SK-N-SH (cell line): ENCODE data around the gene AQP1. TPM values are rescaled to one million over a fixed set of nuclear protein-coding genes. Genes with fewer than 3 reads are reported as not detected.

ENCODE experiments used
- CTCF ChIA-PET: fragments of 300-600, 350-600 bp; formaldehyde crosslinking; extraction: SDS; loops from one replicate; lab custom pipeline; 2021; lab: Yijun Ruan, JAX
- POLR2A ChIA-PET: fragments of 350-600 bp; sonication (Branson Sonifier 250); formaldehyde crosslinking; extraction: SDS; loops from one replicate; lab custom pipeline; 2020; ENCODE audit warnings: antibody characterized with exemption, inconsistent platforms; lab: Yijun Ruan, JAX
- DNase-seq: peaks from one replicate; pipeline ENCODE4 v3.0.0; 2012
- H2AFZ ChIP-seq: fragments of 200-600 bp; sonication (generic); 2 replicates; pipeline ENCODE4 v1.8.1; 2016; ENCODE audit warnings: antibody characterized with exemption, mild to moderate bottlenecking, low read depth
- H3F3A ChIP-seq: fragments of 200-600 bp; sonication (generic); replicated peaks from 2 replicates; pipeline ENCODE3; 2016; ENCODE audit warnings: antibody characterized with exemption, mild to moderate bottlenecking; ENCODE audit not compliant: insufficient read depth
- H3K27ac ChIP-seq, 2 experiments: fragments of 200-500 bp in 1 of 2; fragments of 200-600 bp in 1 of 2; sonication (Bioruptor generic) in 1 of 2; sonication (generic), shearing (Covaris generic) in 1 of 2; 2 replicates each; pipeline versions ENCODE4 v1.5.1 to v1.6.1; 2014 to 2016; ENCODE audit warnings: low read depth in 2 of 2, inconsistent platforms in 1 of 2, low read length in 1 of 2, mild to moderate bottlenecking in 1 of 2, mixed read lengths in 1 of 2
- H3K27me3 ChIP-seq: fragments of 200-600 bp; sonication (generic), shearing (Covaris generic); 2 replicates; pipeline ENCODE4 v1.6.1; 2016; ENCODE audit warnings: mixed run types; ENCODE audit not compliant: insufficient read depth
- H3K36me3 ChIP-seq, 2 experiments: fragments of 200-500 bp in 1 of 2; fragments of 200-600 bp in 1 of 2; sonication (Bioruptor generic) in 1 of 2; sonication (generic) in 1 of 2; replicated peaks in 1 of 2; 2 replicates each; pipeline versions ENCODE3 to v1.5.1; 2014 to 2016; ENCODE audit warnings: low read length in 1 of 2, mild to moderate bottlenecking in 1 of 2; ENCODE audit not compliant: insufficient read depth in 2 of 2, control insufficient read depth in 1 of 2
- H3K4me1 ChIP-seq, 2 experiments: fragments of 200-500 bp in 1 of 2; fragments of 200-600 bp in 1 of 2; sonication (Bioruptor generic) in 1 of 2; sonication (generic), shearing (Covaris generic) in 1 of 2; 2 replicates each; pipeline versions ENCODE4 v1.5.1 to v1.6.1; 2014 to 2016; ENCODE audit warnings: low read depth in 1 of 2, low read length in 1 of 2, mixed run types in 1 of 2; ENCODE audit not compliant: insufficient read depth in 2 of 2, control insufficient read depth in 1 of 2
- H3K4me2 ChIP-seq: fragments of 200-600 bp; sonication (generic), shearing (Covaris generic); 2 replicates; pipeline ENCODE4 v1.6.1; 2017; ENCODE audit warnings: mixed run types
- H3K4me3 ChIP-seq, 2 experiments: fragments of 200-500 bp in 1 of 2; fragments of 200-600 bp in 1 of 2; sonication (Bioruptor generic) in 1 of 2; sonication (generic), shearing (Covaris generic) in 1 of 2; 2 replicates each; pipeline versions ENCODE4 v1.5.1 to v1.8.1; 2014 to 2016; ENCODE audit warnings: low read depth in 2 of 2, inconsistent platforms in 1 of 2, low read length in 1 of 2, mild to moderate bottlenecking in 1 of 2, mixed read lengths in 1 of 2, moderate library complexity in 1 of 2
- H3K79me2 ChIP-seq: fragments of 200-600 bp; sonication (generic); 2 replicates; pipeline ENCODE4 v1.8.1; 2017; ENCODE audit warnings: mild to moderate bottlenecking; ENCODE audit not compliant: insufficient read depth
- H3K9ac ChIP-seq: fragments of 200-600 bp; sonication (generic); 2 replicates; pipeline ENCODE4 v1.6.1; 2017; ENCODE audit warnings: mixed run types
- H3K9me2 ChIP-seq: fragments of 200-600 bp; sonication (generic); 2 replicates; pipeline ENCODE4 v1.6.1; 2017; ENCODE audit warnings: mixed run types
- H3K9me3 ChIP-seq: fragments of 200-600 bp; sonication (generic); 2 replicates; pipeline ENCODE4 v1.6.1; 2017; ENCODE audit warnings: mixed run types, mild to moderate bottlenecking, moderate library complexity
- H4K20me1 ChIP-seq: fragments of 200-600 bp; sonication (generic); 2 replicates; pipeline ENCODE4 v1.6.1; 2017; ENCODE audit warnings: mild to moderate bottlenecking, mixed run types; ENCODE audit not compliant: insufficient read depth
- CTCF ChIP-seq: fragments of 200-600 bp; sonication (generic); IDR thresholded peaks from 2 replicates; pipeline ENCODE4 v1.6.1; 2017; ENCODE audit warnings: antibody characterized with exemption, mild to moderate bottlenecking, moderate library complexity
- ELF1 ChIP-seq: IDR thresholded peaks from 2 replicates; pipeline ENCODE4 v1.4.0; 2012
- GABPA ChIP-seq: IDR thresholded peaks from 2 replicates; pipeline ENCODE4 v1.4.0; 2012; ENCODE audit warnings: low read depth, mild to moderate bottlenecking
- GATA2 ChIP-seq: sonication (generic); formaldehyde crosslinking; IDR thresholded peaks from 2 replicates; pipeline ENCODE4 v1.5.0; 2020; ENCODE audit warnings: mild to moderate bottlenecking, missing genetic modification reagents
- JUND ChIP-seq: IDR thresholded peaks from 2 replicates; pipeline ENCODE4 v1.4.0; 2012
- MEF2A ChIP-seq: IDR thresholded peaks from 2 replicates; pipeline ENCODE4 v1.4.0; 2012; ENCODE audit warnings: low read depth, borderline replicate concordance
- MXI1 ChIP-seq: IDR thresholded peaks from 2 replicates; pipeline ENCODE4 v1.6.1; 2012; ENCODE audit warnings: mild to moderate bottlenecking, low read depth, low read length, improper control_type of control experiment
- NFIC ChIP-seq: IDR thresholded peaks from 2 replicates; pipeline ENCODE4 v1.4.0; 2012; ENCODE audit warnings: borderline replicate concordance
- NRF1 ChIP-seq: IDR thresholded peaks from 2 replicates; pipeline ENCODE4 v1.6.1; 2012; ENCODE audit warnings: low read depth, mild to moderate bottlenecking, low read length
- RFX5 ChIP-seq: IDR thresholded peaks from 2 replicates; pipeline ENCODE4 v1.6.1; 2012; ENCODE audit warnings: mild to moderate bottlenecking, improper control_type of control experiment, low read length
- SIN3A ChIP-seq: IDR thresholded peaks from 2 replicates; pipeline ENCODE4 v1.6.1; 2012; ENCODE audit warnings: low read depth, mild to moderate bottlenecking, low read length, moderate library complexity, borderline replicate concordance
- SMC3 ChIP-seq: IDR thresholded peaks from 2 replicates; pipeline ENCODE4 v1.6.1; 2012; ENCODE audit warnings: low read depth, low read length, improper control_type of control experiment
- TAF1 ChIP-seq: IDR thresholded peaks from 2 replicates; pipeline ENCODE4 v1.6.1; 2012; ENCODE audit warnings: low read depth, mild to moderate bottlenecking, low read length, moderate library complexity, borderline replicate concordance
- TCF12 ChIP-seq: IDR thresholded peaks from 2 replicates; pipeline ENCODE4 v1.4.0; 2012
- WGBS: methylation state at CpG from one replicate; pipeline ENCODE4 v1.1.6; 2017; ENCODE audit warnings: low lambda C conversion rate; 5-methylcytosine and 5-hydroxymethylcytosine counted together
- polyA plus RNA-seq, 3 experiments: library from polyadenylated mRNA; depleted of rRNA; stranded (reverse); fragments of >200 nt; gene quantifications; 2 replicates each; pipeline ENCODE4 v1.2.3, GENCODE V29; 2012
- TF ChIP-seq, protein P1 (sequence below): IDR thresholded peaks from 2 replicates; pipeline ENCODE4 v1.6.1; 2012; ENCODE audit warnings: mild to moderate bottlenecking, low read depth, low read length, moderate library complexity
- TF ChIP-seq, protein P2 (sequence below): IDR thresholded peaks from 2 replicates; pipeline ENCODE4; 2012

The AQP1 gene
- polyA plus RNA-seq, 1 of the 3 experiments (the other 2 are of a cell fraction): 1.7 TPM

- POLR2A ChIA-PET: no interaction called here
- Histone ChIP-seq H2AFZ (peak overlapping the region; percentile 53), H3K27ac (peak overlapping the region; percentile 11 to 47; a peak in 2 of 4 replicates), H3K4me2 (peak overlapping the region; percentile 59), H3K9me3 (no peaks in the 10 kb centered on the region), H4K20me1 (no peaks in the 10 kb centered on the region), H3K79me2 (no peaks in the 10 kb centered on the region), H3K27me3 (no peaks in the 10 kb centered on the region), H3K9me2 (no peaks in the 10 kb centered on the region), H3K4me1 (peaks cover 18 to 46% of the 10 kb centered on the region in 2 experiments; a peak in 3 of 4 replicates), H3F3A (peaks cover 4% of the 10 kb centered on the region), H3K4me3 (no peak overlapping the region), H3K36me3 (no peaks in the 10 kb centered on the region), H3K9ac (0 out of 2 replicates have a peak overlapping the region, but pooled peaks have one; percentile 0)
- CTCF ChIA-PET: interaction anchor here (1.2 to 10.9 kb wide), 5 partner anchors 33 to 217 kb away, joined by 4 to 84 read pairs (median 6); no protein-coding TSS in a partner anchor
- 79% methylated on average over 7 of the region's 7 CpGs for WGBS
- no peak for TF ChIP-seq GATA2
- DNase-seq: no peak
Measured at GRCh38 chr7:30906014-30906413, 5.6 kb upstream of the AQP1 start.

- no peaks in the 10 kb centered on the region for H3K36me3 ChIP-seq
- H3K9me3 ChIP-seq: no peaks in the 10 kb centered on the region
- no peak for TF ChIP-seq JUND
- TF ChIP-seq, protein P1, sequence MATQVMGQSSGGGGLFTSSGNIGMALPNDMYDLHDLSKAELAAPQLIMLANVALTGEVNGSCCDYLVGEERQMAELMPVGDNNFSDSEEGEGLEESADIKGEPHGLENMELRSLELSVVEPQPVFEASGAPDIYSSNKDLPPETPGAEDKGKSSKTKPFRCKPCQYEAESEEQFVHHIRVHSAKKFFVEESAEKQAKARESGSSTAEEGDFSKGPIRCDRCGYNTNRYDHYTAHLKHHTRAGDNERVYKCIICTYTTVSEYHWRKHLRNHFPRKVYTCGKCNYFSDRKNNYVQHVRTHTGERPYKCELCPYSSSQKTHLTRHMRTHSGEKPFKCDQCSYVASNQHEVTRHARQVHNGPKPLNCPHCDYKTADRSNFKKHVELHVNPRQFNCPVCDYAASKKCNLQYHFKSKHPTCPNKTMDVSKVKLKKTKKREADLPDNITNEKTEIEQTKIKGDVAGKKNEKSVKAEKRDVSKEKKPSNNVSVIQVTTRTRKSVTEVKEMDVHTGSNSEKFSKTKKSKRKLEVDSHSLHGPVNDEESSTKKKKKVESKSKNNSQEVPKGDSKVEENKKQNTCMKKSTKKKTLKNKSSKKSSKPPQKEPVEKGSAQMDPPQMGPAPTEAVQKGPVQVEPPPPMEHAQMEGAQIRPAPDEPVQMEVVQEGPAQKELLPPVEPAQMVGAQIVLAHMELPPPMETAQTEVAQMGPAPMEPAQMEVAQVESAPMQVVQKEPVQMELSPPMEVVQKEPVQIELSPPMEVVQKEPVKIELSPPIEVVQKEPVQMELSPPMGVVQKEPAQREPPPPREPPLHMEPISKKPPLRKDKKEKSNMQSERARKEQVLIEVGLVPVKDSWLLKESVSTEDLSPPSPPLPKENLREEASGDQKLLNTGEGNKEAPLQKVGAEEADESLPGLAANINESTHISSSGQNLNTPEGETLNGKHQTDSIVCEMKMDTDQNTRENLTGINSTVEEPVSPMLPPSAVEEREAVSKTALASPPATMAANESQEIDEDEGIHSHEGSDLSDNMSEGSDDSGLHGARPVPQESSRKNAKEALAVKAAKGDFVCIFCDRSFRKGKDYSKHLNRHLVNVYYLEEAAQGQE: 0 out of 2 replicates have a peak, but pooled peaks have one; percentile 13
- peak; percentile 22; the same call in 1 of the 2 replicates for TF ChIP-seq NFIC
- no peak for TF ChIP-seq ELF1
- TF ChIP-seq SIN3A: no peak
- no peak for TF ChIP-seq GABPA
- no peak for TF ChIP-seq MEF2A
- TF ChIP-seq TCF12: peak; percentile 47; the same call in 1 of the 2 replicates
- TF ChIP-seq, protein P2, sequence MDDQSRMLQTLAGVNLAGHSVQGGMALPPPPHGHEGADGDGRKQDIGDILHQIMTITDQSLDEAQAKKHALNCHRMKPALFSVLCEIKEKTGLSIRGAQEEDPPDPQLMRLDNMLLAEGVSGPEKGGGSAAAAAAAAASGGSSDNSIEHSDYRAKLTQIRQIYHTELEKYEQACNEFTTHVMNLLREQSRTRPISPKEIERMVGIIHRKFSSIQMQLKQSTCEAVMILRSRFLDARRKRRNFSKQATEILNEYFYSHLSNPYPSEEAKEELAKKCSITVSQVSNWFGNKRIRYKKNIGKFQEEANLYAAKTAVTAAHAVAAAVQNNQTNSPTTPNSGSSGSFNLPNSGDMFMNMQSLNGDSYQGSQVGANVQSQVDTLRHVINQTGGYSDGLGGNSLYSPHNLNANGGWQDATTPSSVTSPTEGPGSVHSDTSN: peak; percentile 52; the same call in 1 of the 2 replicates
- no peak for TF ChIP-seq RFX5
- no peak for TF ChIP-seq SMC3
- no peak for TF ChIP-seq TAF1
- TF ChIP-seq NRF1: no peak
- no peak for TF ChIP-seq CTCF
- TF ChIP-seq MXI1: no peak
- peak; percentile 68 for DNase-seq
- H3K4me3 ChIP-seq: no peak overlapping the region
- H3K9ac ChIP-seq: 0 out of 2 replicates have a peak overlapping the region, but pooled peaks have one; percentile 0
- WGBS: 87% methylated on average over 11 of the region's 11 CpGs
- no peaks in the 10 kb centered on the region for H3K27me3 ChIP-seq
- CTCF ChIA-PET: interaction anchor here (0.6 to 10.9 kb wide), 8 partner anchors 14 to 216 kb away, joined by 3 to 84 read pairs (median 5); no protein-coding TSS in a partner anchor
- H3K79me2 ChIP-seq: no peaks in the 10 kb centered on the region
- POLR2A ChIA-PET: no interaction called here
- peaks cover 4% of the 10 kb centered on the region for H3F3A ChIP-seq
- H2AFZ ChIP-seq: peak overlapping the region; percentile 53
- H3K9me2 ChIP-seq: no peaks in the 10 kb centered on the region
- H3K4me1 ChIP-seq: peaks cover 18 to 53% of the 10 kb centered on the region in 2 experiments; a peak in 3 of 4 replicates
- peak overlapping the region; percentile 59 for H3K4me2 ChIP-seq
- peak overlapping the region; percentile 11 to 47; a peak in 2 of 4 replicates for H3K27ac ChIP-seq
- H4K20me1 ChIP-seq: no peaks in the 10 kb centered on the region
Measured at GRCh38 chr7:30906515-30907240, 5.0 kb upstream of the AQP1 start.
